ENCODE measurements around the gene LRRTM3.

Gene LRRTM3

DNA sequence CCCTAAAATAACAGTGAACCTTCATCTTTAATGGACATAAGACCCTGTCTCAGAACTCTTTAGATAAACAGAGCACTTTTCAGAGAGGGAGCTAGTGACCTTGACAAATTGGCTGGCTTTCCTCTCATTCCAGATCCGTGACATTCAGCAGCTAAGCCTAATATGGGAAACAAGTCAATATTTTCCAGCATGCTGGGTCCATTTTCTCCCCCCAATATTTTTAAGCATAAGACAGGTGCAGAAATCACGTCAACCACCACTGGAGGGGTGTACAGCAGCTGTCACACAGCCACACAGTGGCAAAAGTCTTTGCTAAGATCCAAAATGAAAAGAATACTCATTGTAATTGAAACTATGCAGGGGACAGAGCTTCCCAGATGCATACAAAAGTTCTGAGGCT is 26.1 kb downstream of the LRRTM3 start:
- TF ChIP-seq, protein P1, sequence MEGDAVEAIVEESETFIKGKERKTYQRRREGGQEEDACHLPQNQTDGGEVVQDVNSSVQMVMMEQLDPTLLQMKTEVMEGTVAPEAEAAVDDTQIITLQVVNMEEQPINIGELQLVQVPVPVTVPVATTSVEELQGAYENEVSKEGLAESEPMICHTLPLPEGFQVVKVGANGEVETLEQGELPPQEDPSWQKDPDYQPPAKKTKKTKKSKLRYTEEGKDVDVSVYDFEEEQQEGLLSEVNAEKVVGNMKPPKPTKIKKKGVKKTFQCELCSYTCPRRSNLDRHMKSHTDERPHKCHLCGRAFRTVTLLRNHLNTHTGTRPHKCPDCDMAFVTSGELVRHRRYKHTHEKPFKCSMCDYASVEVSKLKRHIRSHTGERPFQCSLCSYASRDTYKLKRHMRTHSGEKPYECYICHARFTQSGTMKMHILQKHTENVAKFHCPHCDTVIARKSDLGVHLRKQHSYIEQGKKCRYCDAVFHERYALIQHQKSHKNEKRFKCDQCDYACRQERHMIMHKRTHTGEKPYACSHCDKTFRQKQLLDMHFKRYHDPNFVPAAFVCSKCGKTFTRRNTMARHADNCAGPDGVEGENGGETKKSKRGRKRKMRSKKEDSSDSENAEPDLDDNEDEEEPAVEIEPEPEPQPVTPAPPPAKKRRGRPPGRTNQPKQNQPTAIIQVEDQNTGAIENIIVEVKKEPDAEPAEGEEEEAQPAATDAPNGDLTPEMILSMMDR (IDR thresholded peaks at IDR 0.05; ENCODE audit: low read depth, low read length, poor library complexity, severe bottlenecking) = no peak
- no peak for TF ChIP-seq EZH2phosphoT487 (IDR thresholded peaks at IDR 0.05; ENCODE audit: borderline replicate concordance, low read length)
- H3K27me3 ChIP-seq (ENCODE audit: control insufficient read depth, low read length) = no peaks in the 10 kb centered on the region

DNA sequence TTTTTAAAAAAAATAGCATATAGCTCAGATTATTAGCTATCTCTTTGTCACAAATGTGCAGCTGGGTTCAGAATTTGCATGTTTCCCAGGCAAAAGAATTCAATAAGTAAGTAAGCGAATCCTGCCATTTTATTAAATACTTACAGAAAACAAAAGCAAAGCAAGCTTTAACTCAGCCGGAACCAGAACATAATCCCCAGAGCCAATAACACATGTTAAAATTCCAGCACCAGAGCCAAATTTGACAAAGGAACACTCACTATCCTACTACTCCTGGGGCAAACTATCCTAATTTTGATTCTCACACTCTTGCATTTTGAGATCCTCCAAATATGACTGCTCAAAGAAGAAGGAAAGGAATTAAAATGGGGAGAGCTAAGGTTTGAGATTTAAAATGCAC is 32.6 kb downstream of the LRRTM3 start:
- Histone ChIP-seq H3K27ac (ENCODE audit: low read depth, low read length) (no peak overlapping the region), H3K4me3 (ENCODE audit: low read length) (no peak overlapping the region), H3F3A (ENCODE audit: control insufficient read depth, insufficient read depth) (no peaks in the 10 kb centered on the region), H3K4me2 (ENCODE audit: low read length) (no peak overlapping the region), H3K9me3 (ENCODE audit: control insufficient read depth, insufficient read depth, low read length) (no peaks in the 10 kb centered on the region), H3K36me3 (ENCODE audit: control insufficient read depth, low read length) (no peaks in the 10 kb centered on the region), H3K4me1 (ENCODE audit: control insufficient read depth, low read length) (no peaks in the 10 kb centered on the region), H3K9me2 (replicated peaks; ENCODE audit: control insufficient read depth, low read length) (no peaks in the 10 kb centered on the region), H4K20me1 (ENCODE audit: control insufficient read depth, insufficient read depth, low read depth, low read length) (no peaks in the 10 kb centered on the region), H3K79me2 (ENCODE audit: control insufficient read depth, low read length) (no peaks in the 10 kb centered on the region), H3K27me3 (ENCODE audit: control insufficient read depth, low read length) (no peaks in the 10 kb centered on the region)
- no peak for TF ChIP-seq EZH2phosphoT487 (IDR thresholded peaks at IDR 0.05; ENCODE audit: borderline replicate concordance, low read length)
- TF ChIP-seq, protein P1 (IDR thresholded peaks at IDR 0.05; ENCODE audit: low read depth, low read length, poor library complexity, severe bottlenecking) = no peak

More for the DNA sequence above, 26.1 kb downstream of the LRRTM3 start:
- H3K27ac ChIP-seq (ENCODE audit: low read depth, low read length) = no peak overlapping the region
- no peaks in the 10 kb centered on the region for H3F3A ChIP-seq (ENCODE audit: control insufficient read depth, insufficient read depth)
- H3K4me1 ChIP-seq (ENCODE audit: control insufficient read depth, low read length) = no peaks in the 10 kb centered on the region
- H3K9me2 ChIP-seq (replicated peaks; ENCODE audit: control insufficient read depth, low read length) = no peaks in the 10 kb centered on the region
- H3K36me3 ChIP-seq (ENCODE audit: control insufficient read depth, low read length) = no peaks in the 10 kb centered on the region
- no peaks in the 10 kb centered on the region for H4K20me1 ChIP-seq (ENCODE audit: control insufficient read depth, insufficient read depth, low read depth, low read length)
- H3K79me2 ChIP-seq (ENCODE audit: control insufficient read depth, low read length) = no peaks in the 10 kb centered on the region
- no peaks in the 10 kb centered on the region for H3K9me3 ChIP-seq (ENCODE audit: control insufficient read depth, insufficient read depth, low read length)
- H3K4me2 ChIP-seq (ENCODE audit: low read length) = no peak overlapping the region
- H3K4me3 ChIP-seq (ENCODE audit: low read length) = no peak overlapping the region

DNA sequence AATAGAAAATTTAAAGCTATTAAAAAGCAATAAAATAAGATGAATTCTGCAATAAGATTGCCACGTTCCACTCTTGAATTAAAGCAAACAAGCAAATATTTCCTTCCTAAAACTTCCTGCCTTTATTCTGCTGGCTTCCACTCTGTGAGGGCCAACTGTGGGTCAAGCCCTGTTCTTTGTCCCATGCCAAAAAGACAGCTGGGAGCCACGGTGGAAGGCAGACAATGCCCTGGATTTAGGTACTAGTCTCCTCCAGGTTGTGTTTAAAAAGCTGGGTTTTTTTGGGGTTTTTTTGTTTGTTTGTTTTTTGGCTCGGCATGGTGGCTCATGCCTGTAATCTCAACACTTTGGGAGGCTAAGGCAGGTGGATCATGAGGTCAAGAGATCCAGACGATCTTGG is 39.1 kb downstream of the LRRTM3 start:
- no peaks in the 10 kb centered on the region for H3K4me1 ChIP-seq (ENCODE audit: control insufficient read depth, low read length)

More for the DNA sequence above, 39.1 kb downstream of the LRRTM3 start:
- H3K27ac ChIP-seq (ENCODE audit: low read depth, low read length) = no peak overlapping the region
- TF ChIP-seq, protein P1 (IDR thresholded peaks at IDR 0.05; ENCODE audit: low read depth, low read length, poor library complexity, severe bottlenecking) = no peak
- TF ChIP-seq EZH2phosphoT487 (IDR thresholded peaks at IDR 0.05; ENCODE audit: borderline replicate concordance, low read length) = no peak
- no peak overlapping the region for H3K4me3 ChIP-seq (ENCODE audit: low read length)
- no peaks in the 10 kb centered on the region for H3K36me3 ChIP-seq (ENCODE audit: control insufficient read depth, low read length)
- no peaks in the 10 kb centered on the region for H3K79me2 ChIP-seq (ENCODE audit: control insufficient read depth, low read length)
- H4K20me1 ChIP-seq (ENCODE audit: control insufficient read depth, insufficient read depth, low read depth, low read length) = no peaks in the 10 kb centered on the region
- no peak overlapping the region for H3K4me2 ChIP-seq (ENCODE audit: low read length)
- H3K9me2 ChIP-seq (replicated peaks; ENCODE audit: control insufficient read depth, low read length) = no peaks in the 10 kb centered on the region
- no peaks in the 10 kb centered on the region for H3K27me3 ChIP-seq (ENCODE audit: control insufficient read depth, low read length)
- no peaks in the 10 kb centered on the region for H3K9me3 ChIP-seq (ENCODE audit: control insufficient read depth, insufficient read depth, low read length)
- H3F3A ChIP-seq (ENCODE audit: control insufficient read depth, insufficient read depth) = no peaks in the 10 kb centered on the region
